GM18498 (cell line): ENCODE results near the gene TRHDE.

ENCODE experiments used
- ATAC-seq: cut with Tn5 transposase; IDR thresholded peaks from one replicate; pipeline ENCODE4 v1.9.1; 2021; ENCODE audit warnings: mild to moderate bottlenecking, moderate library complexity; ENCODE audit not compliant: unreplicated experiment

TRHDE gene

GRCh38 chr12:72716221-72716620 is 444.1 kb downstream of the TRHDE start:
- no peak for ATAC-seq

GRCh38 chr12:72717036-72717435 is 444.9 kb downstream of the TRHDE start:
- ATAC-seq, result no peak
